Muscle of arm (tissue), 12 donors: Measurements from ENCODE around the gene KLC1. TPM values are rescaled to one million over a fixed set of nuclear protein-coding genes. Genes with fewer than 3 reads are reported as not detected.
A peak's percentile ranks its signal among the peaks of the same experiment; 100 is the strongest.
"Not testable (repeated sequence)": the region's sequence is repeated elsewhere in the genome, so short reads cannot be mapped to it uniquely, and the experiment has no call there.

Experiments
- DNase-seq: peaks from one replicate; pipeline ENCODE4 v3.0.0-alpha.2; 2013
- polyA plus RNA-seq, 12 donors: library from polyadenylated mRNA; unstranded; fragments of 120-200 nt; gene quantifications; one replicate each; pipeline ENCODE4 v1.2.1, GENCODE V29; 2013; ENCODE audit not compliant: insufficient read length in 12 of 12

Gene KLC1
- polyA plus RNA-seq, 12 donors = 80.0 to 131 (median 99.1) TPM; not detected in 1

DNA sequence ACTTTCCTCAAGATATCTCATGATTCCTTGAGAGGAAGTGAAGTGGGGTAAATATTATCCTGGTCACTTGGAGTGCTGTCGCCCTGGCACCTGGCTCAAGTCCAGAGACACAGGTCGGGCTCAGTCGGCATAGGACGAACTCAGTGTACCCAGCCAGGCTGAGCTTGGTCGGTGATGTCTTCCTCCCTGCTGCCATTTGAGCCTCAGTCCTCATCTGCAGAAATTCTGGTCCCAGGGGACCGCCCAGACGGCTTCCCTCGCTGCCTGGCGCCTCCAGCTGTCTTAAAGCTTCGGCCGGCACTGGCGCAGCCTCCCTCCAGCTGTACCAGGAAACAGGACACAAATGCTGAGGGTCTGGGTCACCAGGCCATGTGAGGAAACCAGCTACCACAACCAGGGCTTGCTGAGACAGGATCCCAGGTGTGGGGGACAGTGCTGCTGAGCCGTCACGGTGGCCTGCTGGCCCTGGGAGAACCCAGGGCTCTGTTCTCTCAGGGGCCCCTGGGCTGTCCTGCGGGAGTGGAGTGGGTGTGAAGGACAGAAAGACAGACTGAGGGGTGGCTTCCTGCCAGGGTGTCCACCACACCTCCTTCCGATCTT is 5.0 kb upstream of the KLC1 start:
- no peak for DNase-seq

- no peak for DNase-seq
Observed at GRCh38 chr14:103624860-103625259, 4.2 kb upstream of the KLC1 start.

GRCh38 chr14:103625356-103626095 is 3.5 kb upstream of the KLC1 start:
- DNase-seq = no peak

DNA sequence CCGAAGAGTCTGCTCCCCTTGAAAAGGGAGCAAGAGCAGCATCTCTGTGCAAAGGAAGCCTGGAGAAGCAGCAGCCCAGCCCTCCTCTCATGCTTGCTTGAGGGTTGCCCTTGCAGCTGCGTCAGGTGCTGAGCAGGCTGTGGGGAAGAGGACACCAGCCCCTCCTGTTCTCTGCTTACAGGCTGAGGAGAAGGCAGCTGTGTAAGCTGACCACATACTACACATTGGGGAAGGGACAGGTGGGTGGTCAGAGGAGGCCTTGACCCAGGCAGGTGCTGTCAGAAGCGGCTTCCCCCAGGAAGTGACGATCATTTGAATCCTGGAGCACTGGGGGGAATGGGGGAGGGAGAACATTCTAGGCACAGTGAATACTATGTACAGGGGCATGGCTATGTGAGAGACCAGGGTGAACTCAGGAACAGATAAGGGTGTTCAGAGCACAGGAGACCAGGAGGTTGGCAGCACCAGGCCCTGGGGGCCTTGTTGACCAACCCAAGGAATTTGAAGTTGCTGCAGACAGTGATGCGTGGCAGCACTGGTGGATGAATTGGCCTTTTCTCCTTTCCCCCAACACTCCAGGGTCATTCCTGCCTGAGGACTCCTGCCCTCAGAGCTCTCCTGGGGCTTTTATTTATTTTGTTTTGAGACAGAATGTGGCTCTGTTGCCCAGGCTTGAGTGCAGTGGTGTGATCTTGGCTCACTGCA is 2.7 kb upstream of the KLC1 start:
- no peak for DNase-seq

DNA sequence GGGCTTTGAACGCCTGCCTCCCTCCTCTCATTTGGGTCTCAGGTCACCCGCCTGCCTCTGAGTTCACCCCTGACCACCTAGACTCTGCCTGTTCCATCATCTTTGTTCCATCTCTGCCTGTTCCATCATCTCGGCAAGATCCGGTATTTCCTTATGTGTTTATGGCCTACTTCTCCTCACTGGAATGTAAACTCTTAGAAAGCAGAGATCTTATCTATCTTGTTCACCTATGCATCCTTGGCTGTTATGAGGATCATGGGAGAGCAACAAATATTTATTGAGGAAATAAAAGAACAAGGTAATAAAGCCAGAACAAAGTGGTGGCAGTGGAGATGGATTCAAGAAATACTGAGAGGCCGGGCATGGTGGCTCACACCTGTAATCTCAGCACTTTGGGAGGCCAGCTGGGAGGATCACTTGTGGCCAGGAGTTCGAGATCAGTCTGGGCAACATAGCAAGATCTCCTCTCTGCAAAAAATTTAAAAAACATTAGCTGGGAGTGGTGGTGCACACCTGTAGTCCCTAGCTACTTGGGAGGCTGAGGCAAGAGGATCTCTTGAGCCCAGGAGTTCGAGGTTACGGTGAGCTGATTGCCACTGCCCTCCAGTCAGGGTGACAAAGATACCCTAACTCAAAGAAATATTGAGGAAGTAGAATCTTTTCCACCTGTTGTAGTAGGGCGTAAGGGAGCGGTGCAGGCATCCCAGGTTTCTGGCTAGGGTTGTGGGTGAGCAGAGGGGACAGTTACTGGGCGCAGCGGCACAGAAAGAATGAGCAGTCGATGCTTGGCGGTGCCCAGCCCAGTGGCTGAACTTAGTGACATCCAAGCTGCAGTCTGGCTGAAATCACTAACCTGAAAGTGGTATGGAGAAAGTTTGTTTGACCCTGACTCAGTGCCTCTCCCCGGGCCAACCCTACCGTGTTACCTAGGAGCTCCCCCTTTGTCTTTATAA is 1.7 kb upstream of the KLC1 start:
- no peak for DNase-seq

DNA sequence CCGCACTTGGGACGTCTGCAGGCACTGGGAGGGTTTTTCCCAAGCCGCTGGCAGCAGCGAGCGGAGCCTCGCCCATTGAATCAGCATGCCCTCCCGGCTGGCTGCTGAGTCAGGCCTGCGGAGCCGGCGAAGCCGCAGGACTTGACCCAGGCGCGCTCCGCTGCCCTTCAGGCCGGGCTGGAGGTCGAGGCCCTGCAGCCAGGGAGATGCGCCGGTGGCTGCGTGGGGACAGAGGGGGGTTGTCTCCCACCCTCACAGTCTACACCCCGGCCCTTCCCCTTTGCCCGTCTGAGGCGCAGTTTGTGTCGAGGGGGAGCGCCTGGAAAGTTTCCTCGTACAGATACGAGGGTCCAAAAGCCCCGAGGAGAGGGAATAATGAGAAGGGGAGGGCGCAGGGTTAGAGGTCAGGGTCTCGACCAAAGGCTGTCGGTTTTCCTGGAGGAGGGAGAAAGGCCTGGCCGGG is 759 bp upstream of the KLC1 start:
- DNase-seq = peak; percentile 51

DNA sequence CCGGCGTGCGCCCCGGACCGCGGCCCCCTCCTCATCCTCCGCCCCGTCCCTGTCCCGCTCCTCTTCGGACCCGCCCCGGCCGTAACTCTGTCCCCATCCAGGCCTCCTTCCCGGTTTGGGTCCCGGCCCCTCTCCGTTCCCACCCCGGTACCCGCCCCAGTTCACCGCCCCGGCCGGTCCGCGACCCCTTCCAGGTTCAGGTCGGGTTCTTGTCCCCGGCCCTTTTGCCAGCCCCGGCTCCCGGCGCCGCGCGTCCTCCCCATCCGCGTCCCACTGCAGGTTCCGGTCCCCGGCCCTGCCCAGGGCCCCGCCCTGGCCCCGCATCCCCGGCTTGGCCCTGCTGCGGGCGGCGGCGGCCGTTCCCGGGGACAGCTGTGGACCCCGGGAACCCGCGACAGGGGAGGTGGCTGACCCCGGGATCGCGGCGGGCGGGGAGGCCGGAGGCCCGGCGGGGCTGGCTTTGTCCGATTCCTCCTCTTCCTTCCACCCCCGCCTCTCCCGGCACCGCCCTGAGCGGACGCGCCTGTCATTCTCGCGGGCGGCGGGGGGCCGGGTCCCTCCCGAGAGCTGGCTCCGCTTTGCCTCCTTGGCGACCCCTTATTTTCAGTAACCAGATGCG is 601 bp downstream of the KLC1 start:
- DNase-seq = peak; percentile 31

- no peak for DNase-seq
Observed at GRCh38 chr14:103630364-103631108, 1.5 kb downstream of the KLC1 start.

DNA sequence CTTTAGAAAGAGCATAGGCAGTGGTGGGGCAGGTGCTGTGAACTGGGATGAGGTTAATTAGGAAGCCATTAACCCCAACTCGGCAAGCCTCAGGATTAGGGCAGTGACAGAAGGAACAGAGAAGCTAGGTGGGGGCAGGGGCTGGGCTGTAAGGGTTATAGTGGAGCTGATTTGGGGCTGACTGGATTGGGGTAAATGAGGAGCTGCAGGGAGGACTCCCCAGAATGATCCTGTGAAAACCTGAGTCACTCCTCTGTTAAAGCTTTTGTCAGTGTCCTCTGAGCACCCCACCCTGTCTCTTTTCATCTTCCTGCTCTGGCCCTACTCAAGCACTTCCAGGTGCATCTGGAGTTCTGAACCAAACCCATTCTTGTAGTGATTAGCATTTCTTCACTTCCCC is 4.4 kb downstream of the KLC1 start:
- DNase-seq = no peak

- DNase-seq = no peak
Observed at GRCh38 chr14:103634156-103634555, 5.1 kb downstream of the KLC1 start.

GRCh38 chr14:103638594-103638993 is 9.6 kb downstream of the KLC1 start:
- DNase-seq = no peak

DNA sequence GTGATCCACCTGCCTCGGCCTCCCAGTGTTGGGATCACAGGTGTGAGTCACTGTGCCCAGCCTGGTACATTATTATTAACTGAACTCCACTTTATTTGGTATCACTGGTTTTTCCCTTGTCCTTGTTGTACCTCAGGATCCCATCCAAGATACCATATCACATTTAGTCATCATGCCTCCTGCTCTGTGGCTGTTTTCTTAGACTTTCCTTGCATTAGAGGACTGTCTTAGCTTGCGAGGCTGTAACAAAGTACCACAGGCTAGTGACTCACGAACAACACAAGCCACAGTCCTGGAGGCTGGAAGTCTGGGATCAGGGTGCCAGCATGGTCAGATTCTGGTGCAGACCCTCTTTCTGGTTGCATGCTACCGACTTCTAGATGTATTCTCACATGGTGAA is 12.2 kb downstream of the KLC1 start:
- no peak for DNase-seq

- DNase-seq = no peak
Observed at GRCh38 chr14:103646189-103646588, 17.2 kb downstream of the KLC1 start.

DNA sequence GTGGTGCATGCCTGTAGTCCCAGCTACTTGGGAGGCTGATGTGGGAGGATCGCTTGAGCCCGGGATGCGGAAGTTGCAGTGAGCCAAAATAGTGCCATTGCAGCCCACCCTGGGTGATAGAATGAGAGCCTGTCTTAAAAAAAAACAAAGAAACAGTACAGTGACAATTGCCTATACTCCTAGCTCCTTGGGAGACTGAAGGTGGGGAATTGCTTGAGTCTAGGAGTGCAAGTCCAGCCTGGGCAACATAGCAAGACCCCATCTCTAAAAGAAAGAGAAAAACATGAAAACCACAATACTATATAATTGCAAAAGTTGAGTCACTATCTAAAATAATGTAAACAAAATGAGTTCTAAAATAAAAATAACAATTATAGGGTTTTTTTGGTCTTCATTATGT is 20.0 kb downstream of the KLC1 start:
- no peak for DNase-seq

DNA sequence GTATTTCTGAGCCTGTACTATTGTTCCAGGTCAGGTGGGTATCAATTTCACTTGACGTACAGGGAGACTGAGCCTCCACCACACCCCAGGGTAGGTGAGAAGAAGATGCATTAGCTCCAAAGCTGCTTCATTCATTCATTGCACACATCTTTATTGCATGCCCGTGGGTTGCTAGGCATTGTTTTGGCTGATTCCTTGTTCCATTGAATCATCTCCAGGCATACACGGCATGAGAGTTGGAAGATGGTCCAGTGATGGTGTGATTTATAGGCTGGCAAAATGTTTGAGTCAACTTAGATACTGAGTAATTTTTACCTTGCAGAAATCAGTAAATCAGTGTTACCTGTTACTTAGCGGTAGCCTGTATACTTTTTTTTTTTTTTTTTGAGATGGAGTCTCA is 21.2 kb downstream of the KLC1 start:
- DNase-seq = no peak

DNA sequence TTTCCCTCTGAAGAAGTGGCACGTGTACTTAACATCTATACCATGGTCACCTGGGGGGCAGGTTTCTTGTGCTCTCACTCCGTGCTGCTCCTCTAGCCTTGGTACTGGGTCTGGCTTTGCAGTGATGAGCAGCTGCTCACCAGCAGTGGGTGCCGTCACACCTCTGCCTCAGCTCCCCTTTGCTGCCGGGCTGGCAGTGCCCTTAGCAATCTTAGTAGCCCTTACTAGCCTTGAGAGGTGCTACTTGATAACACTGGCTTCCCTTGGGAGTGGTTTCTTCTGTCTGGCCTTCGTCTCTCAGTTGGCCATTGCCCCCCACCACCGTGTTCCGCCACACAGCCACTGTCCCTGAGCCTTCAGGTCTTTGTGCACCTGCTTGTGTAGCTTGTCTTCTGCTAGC is 22.6 kb downstream of the KLC1 start:
- DNase-seq = no peak

DNA sequence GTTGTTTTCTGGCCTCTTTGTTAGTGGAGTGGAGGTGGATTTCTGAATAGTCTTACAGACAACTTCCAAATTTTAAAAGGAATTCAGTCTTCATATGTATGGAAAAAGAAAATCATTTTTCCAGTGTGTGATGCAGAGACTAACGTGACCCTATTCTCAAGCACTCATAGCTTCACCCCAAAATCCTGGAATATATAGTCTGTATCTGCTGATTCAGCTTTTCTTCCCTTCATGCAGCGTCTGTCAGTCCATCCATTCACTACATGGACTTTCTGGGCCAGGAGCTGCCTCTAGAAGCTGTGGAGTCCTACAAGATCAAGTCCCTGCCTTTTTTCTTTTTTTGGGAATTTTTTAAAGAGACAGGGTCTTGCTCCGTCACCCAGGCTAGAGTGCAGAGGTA is 23.8 kb downstream of the KLC1 start:
- DNase-seq = no peak

DNA sequence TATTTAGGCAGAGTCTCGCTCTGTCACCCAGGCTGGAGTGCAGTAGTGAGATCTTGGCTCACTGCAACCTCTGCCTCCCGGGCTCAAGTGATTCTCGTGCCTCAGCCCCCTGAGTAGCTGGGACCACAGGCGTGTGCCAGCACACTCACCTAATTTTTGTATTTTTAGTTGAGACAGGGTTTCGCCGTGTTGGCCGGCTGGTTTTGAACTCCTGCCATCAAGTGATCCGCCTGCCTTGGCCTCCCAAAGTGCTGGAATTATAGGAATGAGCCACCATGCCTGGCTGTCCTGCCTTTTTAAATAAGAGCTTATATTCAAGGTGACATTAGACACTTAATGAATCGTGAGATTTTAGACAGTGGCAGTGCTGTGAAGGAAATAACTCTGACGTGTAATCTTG is 24.3 kb downstream of the KLC1 start:
- DNase-seq = not testable (repeated sequence)

GRCh38 chr14:103653805-103654204 is 24.8 kb downstream of the KLC1 start:
- DNase-seq = no peak

- no peak for DNase-seq
Observed at GRCh38 chr14:103654619-103655018, 25.6 kb downstream of the KLC1 start.
